ENCODE measurements around the gene FAM3D.

Gene FAM3D

GRCh38 chr3:58597770-58598310 lies 68.7 kb downstream of the FAM3D start:
- Histone ChIP-seq H2AFZ (ENCODE audit: low read depth, low read length) (no peak overlapping the region), H3K79me2 (ENCODE audit: low read length) (no peaks in the 10 kb centered on the region), H3K9me3 (ENCODE audit: insufficient read depth, low read length) (no peaks in the 10 kb centered on the region), H3K4me3 (ENCODE audit: low read length) (no peak overlapping the region), H3K27ac (ENCODE audit: low read length) (no peak overlapping the region), H4K20me1 (ENCODE audit: insufficient read depth, low read length) (no peaks in the 10 kb centered on the region), H3K4me2 (ENCODE audit: low read length) (no peak overlapping the region), H3K4me1 (ENCODE audit: low read length) (no peaks in the 10 kb centered on the region), H3K9ac (ENCODE audit: low read length) (no peak overlapping the region), H3K36me3 (replicated peaks; ENCODE audit: low read depth, low read length) (no peaks in the 10 kb centered on the region), H3K27me3 (ENCODE audit: low read depth, low read length) (peaks cover 38% of the 10 kb centered on the region)
- no peak for TF ChIP-seq EZH2phosphoT487 (IDR thresholded peaks at IDR 0.05; ENCODE audit: low read depth)
- TF ChIP-seq CTCF (IDR thresholded peaks at IDR 0.05; ENCODE audit: low read depth, low read length) = no peak

- no peak for TF ChIP-seq CTCF (IDR thresholded peaks at IDR 0.05; ENCODE audit: low read depth, low read length)
- TF ChIP-seq EZH2phosphoT487 (IDR thresholded peaks at IDR 0.05; ENCODE audit: low read depth) = no peak
- Histone ChIP-seq H3K4me2 (ENCODE audit: low read length) (no peak overlapping the region), H4K20me1 (ENCODE audit: insufficient read depth, low read length) (no peaks in the 10 kb centered on the region), H3K36me3 (replicated peaks; ENCODE audit: low read depth, low read length) (no peaks in the 10 kb centered on the region), H3K9ac (ENCODE audit: low read length) (no peak overlapping the region), H3K27me3 (ENCODE audit: low read depth, low read length) (peaks cover 29% of the 10 kb centered on the region), H3K9me3 (ENCODE audit: insufficient read depth, low read length) (no peaks in the 10 kb centered on the region), H2AFZ (ENCODE audit: low read depth, low read length) (no peak overlapping the region), H3K27ac (ENCODE audit: low read length) (no peak overlapping the region), H3K4me1 (ENCODE audit: low read length) (no peaks in the 10 kb centered on the region), H3K4me3 (ENCODE audit: low read length) (no peak overlapping the region), H3K79me2 (ENCODE audit: low read length) (no peaks in the 10 kb centered on the region)
Measured at GRCh38 chr3:58596834-58597518, 69.6 kb downstream of the FAM3D start.

- TF ChIP-seq EZH2phosphoT487 (IDR thresholded peaks at IDR 0.05; ENCODE audit: low read depth) (no peak), CTCF (IDR thresholded peaks at IDR 0.05; ENCODE audit: low read depth, low read length) (no peak)
- no peak overlapping the region for H3K4me2 ChIP-seq (ENCODE audit: low read length)
Measured at GRCh38 chr3:58594117-58594516, 72.5 kb downstream of the FAM3D start.

GRCh38 chr3:58591517-58592510 lies 74.8 kb downstream of the FAM3D start:
- Histone ChIP-seq H3K27me3 (ENCODE audit: low read depth, low read length) (peaks cover 8% of the 10 kb centered on the region), H3K4me2 (ENCODE audit: low read length) (no peak overlapping the region), H3K36me3 (replicated peaks; ENCODE audit: low read depth, low read length) (no peaks in the 10 kb centered on the region), H3K9ac (ENCODE audit: low read length) (no peak overlapping the region), H3K4me3 (ENCODE audit: low read length) (no peak overlapping the region), H2AFZ (ENCODE audit: low read depth, low read length) (no peak overlapping the region), H3K4me1 (ENCODE audit: low read length) (no peaks in the 10 kb centered on the region), H3K27ac (ENCODE audit: low read length) (no peak overlapping the region), H3K79me2 (ENCODE audit: low read length) (no peaks in the 10 kb centered on the region), H3K9me3 (ENCODE audit: insufficient read depth, low read length) (no peaks in the 10 kb centered on the region), H4K20me1 (ENCODE audit: insufficient read depth, low read length) (0 out of 2 replicates have a peak, but pooled peaks cover 6% of the 10 kb centered on the region)
- TF ChIP-seq CTCF (IDR thresholded peaks at IDR 0.05; ENCODE audit: low read depth, low read length) (no peak), EZH2phosphoT487 (IDR thresholded peaks at IDR 0.05; ENCODE audit: low read depth) (no peak)

More at GRCh38 chr3:58594117-58594516, 72.5 kb downstream of the FAM3D start:
- no peaks in the 10 kb centered on the region for H3K9me3 ChIP-seq (ENCODE audit: insufficient read depth, low read length)
- H3K9ac ChIP-seq (ENCODE audit: low read length) = no peak overlapping the region
- H3K27ac ChIP-seq (ENCODE audit: low read length) = no peak overlapping the region
- no peaks in the 10 kb centered on the region for H3K36me3 ChIP-seq (replicated peaks; ENCODE audit: low read depth, low read length)
- no peaks in the 10 kb centered on the region for H3K79me2 ChIP-seq (ENCODE audit: low read length)
- H3K27me3 ChIP-seq (ENCODE audit: low read depth, low read length) = peaks cover 8% of the 10 kb centered on the region
- no peak overlapping the region for H3K4me3 ChIP-seq (ENCODE audit: low read length)
- H3K4me1 ChIP-seq (ENCODE audit: low read length) = no peaks in the 10 kb centered on the region
- no peaks in the 10 kb centered on the region for H4K20me1 ChIP-seq (ENCODE audit: insufficient read depth, low read length)
- H2AFZ ChIP-seq (ENCODE audit: low read depth, low read length) = no peak overlapping the region

Data from OCI-LY3 (cell line).